Endodermal cell (in vitro differentiated cells): ENCODE data around the gene NRXN3. TPM values are rescaled to one million over a fixed set of nuclear protein-coding genes. Genes with fewer than 3 reads are reported as not detected.

Source experiments
- DNase-seq: peaks from one replicate; pipeline ENCODE4 v3.0.0-alpha.2; 2017
- H3K27ac ChIP-seq: 2 replicates; pipeline ENCODE4 v1.5.1; 2013; ENCODE audit warnings: mild to moderate bottlenecking, low read depth, low read length, moderate library complexity
- H3K27me3 ChIP-seq: 2 replicates; pipeline ENCODE4 v1.6.1; 2013; ENCODE audit warnings: mild to moderate bottlenecking, low read length, moderate library complexity; ENCODE audit not compliant: insufficient read depth, control insufficient read depth, poor library complexity, severe bottlenecking
- H3K36me3 ChIP-seq: 2 replicates; pipeline ENCODE4 v1.7.0; 2013; ENCODE audit warnings: mild to moderate bottlenecking, low read length, moderate library complexity; ENCODE audit not compliant: control insufficient read depth, insufficient read depth
- H3K4me1 ChIP-seq: one replicate; pipeline ENCODE4 v1.7.0; 2013; ENCODE audit warnings: low read length; ENCODE audit not compliant: control insufficient read depth, insufficient read depth
- H3K4me3 ChIP-seq: 2 replicates; pipeline ENCODE4 v1.5.1; 2013; ENCODE audit warnings: mild to moderate bottlenecking, low read length, moderate library complexity
- H3K9ac ChIP-seq: 2 replicates; pipeline ENCODE4 v1.6.1; 2013; ENCODE audit warnings: mild to moderate bottlenecking, low read length, moderate library complexity; ENCODE audit not compliant: poor library complexity, severe bottlenecking; ENCODE audit errors: extremely low read depth
- H3K9me3 ChIP-seq: 2 replicates; pipeline ENCODE4 v1.6.1; 2013; ENCODE audit warnings: mild to moderate bottlenecking, low read length, moderate library complexity; ENCODE audit not compliant: control insufficient read depth
- H3K27ac Mint-ChIP-seq: 2 replicates; pipeline ENCODE4 v1.8.0; 2020; ENCODE audit warnings: mixed read lengths
- H3K27me3 Mint-ChIP-seq: 2 replicates; pipeline ENCODE4 v1.8.0; 2021; ENCODE audit warnings: mild to moderate bottlenecking, mixed read lengths; ENCODE audit not compliant: insufficient read depth
- H3K36me3 Mint-ChIP-seq: 2 replicates; pipeline ENCODE4 v1.8.0; 2020; ENCODE audit warnings: low read depth, mixed read lengths
- H3K4me1 Mint-ChIP-seq: 2 replicates; pipeline ENCODE4 v1.8.0; 2020; ENCODE audit warnings: mixed read lengths
- H3K4me3 Mint-ChIP-seq: 2 replicates; pipeline ENCODE4 v1.8.0; 2020; ENCODE audit warnings: mild to moderate bottlenecking, moderate library complexity, mixed read lengths
- H3K9me3 Mint-ChIP-seq: 2 replicates; pipeline ENCODE4 v1.8.0; 2020; ENCODE audit warnings: mild to moderate bottlenecking, mixed read lengths
- CTCF ChIP-seq: fragments of 200-600 bp; sonication (generic); conservative IDR thresholded peaks from 2 replicates; pipeline ENCODE4 v1.5.0; 2021; ENCODE audit warnings: antibody characterized with exemption, mild to moderate bottlenecking
- WGBS, 2 experiments: methylation state at CpG; one replicate each; pipeline versions ENCODE4 v1.1.5 to v1.1.7; 2013; ENCODE audit warnings: missing lambda C conversion rate in 2 of 2, mixed read lengths in 1 of 2; ENCODE audit not compliant: insufficient coverage in 1 of 2, insufficient read length in 1 of 2; 5-methylcytosine and 5-hydroxymethylcytosine counted together
- total RNA-seq, 2 donors: library from RNA; stranded (reverse); fragmentation: NEBNext Ultra II Directional in 1 of 2; extraction: Animal tissue kit (Norgen Biotek cat#: 25700) in 1 of 2; gene quantifications; 2 replicates in 1 of 2; 3 replicates in 1 of 2; pipeline ENCODE4 v1.2.1, GENCODE V29; 2021

NRXN3 gene
- total RNA-seq, 2 donors from 2014 or later = 20.9 to 21.4 TPM

- TF ChIP-seq CTCF = no peak
- no peak overlapping the region for H3K9ac ChIP-seq
- WGBS, 2 experiments = 95 to 100% methylated on average over 3 to 6 of the region's 6 CpGs
- H3K36me3 ChIP-seq = no peaks in the 10 kb centered on the region
- Mint-ChIP-seq H3K27me3 (peaks cover 3% of the 10 kb centered on the region), H3K9me3 (peaks cover 30% of the 10 kb centered on the region), H3K4me3 (no peak overlapping the region), H3K36me3 (peaks cover 3% of the 10 kb centered on the region), H3K4me1 (no peaks in the 10 kb centered on the region), H3K27ac (no peak overlapping the region)
- no peaks in the 10 kb centered on the region for H3K4me1 ChIP-seq
- H3K4me3 ChIP-seq = no peak overlapping the region
- H3K27ac ChIP-seq = no peak overlapping the region
- no peaks in the 10 kb centered on the region for H3K27me3 ChIP-seq
- DNase-seq = no peak
- no peaks in the 10 kb centered on the region for H3K9me3 ChIP-seq
Observed at GRCh38 chr14:78195431-78195830, 25.3 kb downstream of the NRXN3 start.

GRCh38 chr14:78196323-78196722, 26.1 kb downstream of the NRXN3 start:
- H3K27me3 ChIP-seq = no peaks in the 10 kb centered on the region
- H3K4me1 ChIP-seq = no peaks in the 10 kb centered on the region
- Mint-ChIP-seq H3K27me3 (peaks cover 3% of the 10 kb centered on the region), H3K27ac (no peak overlapping the region), H3K9me3 (peaks cover 30% of the 10 kb centered on the region), H3K4me1 (no peaks in the 10 kb centered on the region), H3K4me3 (no peak overlapping the region), H3K36me3 (peaks cover 3% of the 10 kb centered on the region)
- DNase-seq = no peak
- no peak overlapping the region for H3K4me3 ChIP-seq
- H3K9me3 ChIP-seq = no peaks in the 10 kb centered on the region
- 91% methylated on average over 2 of the region's 2 CpGs; no CpG with 5 or more reads in 1 of the 2 experiments for WGBS, 2 experiments
- H3K36me3 ChIP-seq = no peaks in the 10 kb centered on the region
- no peak overlapping the region for H3K9ac ChIP-seq
- no peak overlapping the region for H3K27ac ChIP-seq
- TF ChIP-seq CTCF = peak; percentile 16

GRCh38 chr14:78197051-78197450, 26.9 kb downstream of the NRXN3 start:
- H3K4me1 Mint-ChIP-seq = no peaks in the 10 kb centered on the region
- no peaks in the 10 kb centered on the region for H3K9me3 ChIP-seq
- DNase-seq = no peak
- H3K9me3 Mint-ChIP-seq = peaks cover 30% of the 10 kb centered on the region
- TF ChIP-seq CTCF = no peak
- peaks cover 6% of the 10 kb centered on the region for H3K27me3 Mint-ChIP-seq
- H3K36me3 ChIP-seq = no peaks in the 10 kb centered on the region
- H3K36me3 Mint-ChIP-seq = peaks cover 3% of the 10 kb centered on the region
- no peak overlapping the region for H3K27ac Mint-ChIP-seq
- no peaks in the 10 kb centered on the region for H3K27me3 ChIP-seq
- no peak overlapping the region for H3K27ac ChIP-seq
- no peak overlapping the region for H3K4me3 Mint-ChIP-seq
- no peak overlapping the region for H3K4me3 ChIP-seq
- no peaks in the 10 kb centered on the region for H3K4me1 ChIP-seq
- no peak overlapping the region for H3K9ac ChIP-seq
- 94 to 97% methylated on average over 8 of the region's 8 CpGs for WGBS, 2 experiments
